OCI-LY7 (cell line): Measurements from ENCODE around the gene FRMPD4.

Experiments used
- CTCF ChIP-seq: fragments of 200-600 bp; sonication (generic); conservative IDR thresholded peaks from 2 replicates; pipeline ENCODE4 v1.5.1; 2014; ENCODE audit warnings: mild to moderate bottlenecking, antibody characterized with exemption, low read length, moderate library complexity, mixed read lengths
- EZH2phosphoT487 ChIP-seq: fragments of 200-600 bp; sonication (generic); IDR thresholded peaks from 2 replicates; pipeline ENCODE4 v1.6.1; 2018; ENCODE audit warnings: low read depth, borderline replicate concordance, mild to moderate bottlenecking, mixed run types, antibody characterized with exemption, low read length, moderate library complexity, mixed read lengths

GRCh38 chrX:12419591-12419990 lies 281.3 kb downstream of the FRMPD4 start:
- TF ChIP-seq CTCF = no peak
- no peak for TF ChIP-seq EZH2phosphoT487
